ENCODE results near the gene STEAP4.
"Not testable (repeated sequence)": the region's sequence is repeated elsewhere in the genome, so short reads cannot be mapped to it uniquely, and the experiment has no call there.

Gene STEAP4

DNA sequence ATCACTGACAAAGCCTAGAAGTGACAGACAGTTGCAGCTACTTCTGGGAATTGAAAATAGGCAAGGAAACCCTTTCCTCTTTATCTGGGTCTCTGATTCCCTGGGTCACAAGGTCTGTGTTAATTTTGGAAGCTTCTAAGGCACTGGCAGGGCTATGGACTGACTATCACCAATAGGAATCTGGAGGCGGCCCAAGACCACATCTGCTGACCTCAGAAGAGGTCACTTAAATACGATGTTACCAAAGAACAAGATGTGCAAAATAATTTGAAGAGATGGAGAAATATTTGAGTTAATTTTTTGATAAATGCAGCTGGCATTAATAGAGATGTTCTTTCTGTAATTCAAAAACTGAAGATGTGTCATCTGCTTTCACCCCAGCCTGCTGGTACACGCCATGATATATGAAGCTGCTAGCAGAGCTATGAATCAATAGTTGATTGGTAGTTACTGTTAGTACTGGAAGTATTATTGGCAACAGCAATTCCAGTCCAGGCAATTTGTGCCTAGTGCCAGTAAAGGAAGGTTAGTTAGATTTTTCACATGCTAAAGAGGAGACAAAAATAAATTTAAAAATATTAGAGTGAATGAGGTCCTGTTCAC, 5.5 kb upstream of the STEAP4 start:
- DNase-seq (ENCODE audit: low read depth in 2 of 2) = no peak

DNA sequence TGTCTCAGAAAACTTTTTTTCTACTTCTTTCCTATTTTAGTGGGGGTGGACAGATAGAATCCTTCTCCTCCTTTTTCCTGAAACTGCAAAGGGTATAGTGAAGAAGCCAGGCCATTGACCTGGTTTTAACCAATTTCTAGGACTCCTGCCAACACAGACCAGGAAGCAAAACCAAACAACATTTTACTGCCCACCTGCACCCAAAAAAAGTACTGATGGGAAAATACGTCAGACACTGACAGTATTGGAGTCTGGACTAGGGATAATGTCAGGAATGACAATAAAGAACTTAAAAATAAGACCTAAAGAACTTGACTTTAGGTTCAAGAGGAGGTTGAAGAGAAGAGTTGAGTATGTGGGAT, 5.0 kb upstream of the STEAP4 start:
- DNase-seq (ENCODE audit: low read depth in 2 of 2) = no peak

DNA sequence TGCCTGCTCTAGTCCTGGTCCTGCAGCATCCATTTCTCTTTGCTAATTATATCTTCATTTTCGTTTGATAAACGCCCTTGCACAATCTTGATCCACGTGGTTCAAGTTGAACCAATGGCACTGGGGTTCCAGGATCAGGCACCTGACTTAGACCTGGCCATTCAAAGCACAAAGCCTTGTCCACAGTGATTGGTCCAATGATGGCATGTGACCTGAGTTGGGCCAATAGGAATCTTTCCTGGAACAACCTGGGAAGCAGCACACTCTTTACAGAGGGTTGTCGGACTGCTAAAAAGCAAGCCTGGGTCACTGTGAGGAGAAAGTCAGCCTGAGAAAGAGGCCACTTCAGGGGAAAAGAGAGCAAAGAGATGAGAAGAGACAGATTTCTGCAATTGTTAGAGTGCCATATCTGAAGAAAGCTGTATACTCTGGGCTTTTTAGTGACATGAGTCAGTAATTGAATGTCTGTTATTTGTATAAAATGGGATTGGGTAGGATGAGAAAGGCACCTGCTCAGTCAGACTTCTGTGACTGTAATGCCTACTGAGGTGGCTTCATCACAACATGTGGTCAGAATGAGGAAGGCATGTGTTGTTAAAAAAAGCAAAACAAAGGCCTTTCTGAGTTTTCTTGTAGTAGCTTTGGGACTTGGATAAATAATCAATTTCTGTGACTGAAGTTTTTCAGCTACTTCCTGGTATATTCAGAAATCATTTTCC, 4.4 kb upstream of the STEAP4 start:
- DNase-seq (ENCODE audit: low read depth in 2 of 2) = no peak

DNA sequence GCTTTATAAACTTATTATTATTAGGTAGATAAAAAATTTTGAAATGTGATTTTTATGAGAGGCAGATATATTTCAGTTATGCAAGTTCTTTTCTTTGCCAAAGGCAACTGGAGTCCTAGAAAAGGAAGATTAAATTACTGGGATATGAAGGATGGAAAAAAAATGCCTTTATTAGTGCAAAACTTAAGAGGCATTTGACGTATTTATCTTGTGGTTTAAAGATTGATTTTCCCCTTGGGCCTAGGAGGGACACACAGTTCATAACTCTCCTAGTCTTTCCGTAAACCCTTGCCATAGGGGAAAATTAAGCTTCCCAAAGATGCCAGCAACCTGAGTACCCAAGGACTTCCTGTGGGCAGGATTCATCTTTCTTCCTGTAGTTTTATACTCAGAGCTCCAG, 3.1 kb upstream of the STEAP4 start:
- DNase-seq (ENCODE audit: low read depth in 2 of 2) = no peak

DNA sequence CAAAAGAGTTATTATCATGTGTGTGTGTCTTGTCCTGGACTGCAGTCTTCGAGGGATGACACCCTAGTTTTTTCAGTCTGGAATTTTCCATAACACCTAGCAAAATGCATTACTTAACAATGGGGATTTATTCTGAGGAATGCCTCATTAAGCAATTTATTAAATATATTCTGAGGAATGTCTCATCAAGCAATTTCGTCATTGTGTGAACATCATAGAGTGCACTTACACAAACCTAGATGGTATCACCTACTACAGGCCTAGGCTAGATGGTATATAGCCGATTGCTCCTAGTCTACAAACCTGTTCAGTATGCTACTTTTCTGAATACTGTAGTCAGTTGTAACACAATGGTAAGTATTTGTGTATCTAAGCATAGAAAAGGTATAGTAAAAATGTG, 1.1 kb upstream of the STEAP4 start:
- DNase-seq (ENCODE audit: low read depth in 2 of 2) = no peak

DNA sequence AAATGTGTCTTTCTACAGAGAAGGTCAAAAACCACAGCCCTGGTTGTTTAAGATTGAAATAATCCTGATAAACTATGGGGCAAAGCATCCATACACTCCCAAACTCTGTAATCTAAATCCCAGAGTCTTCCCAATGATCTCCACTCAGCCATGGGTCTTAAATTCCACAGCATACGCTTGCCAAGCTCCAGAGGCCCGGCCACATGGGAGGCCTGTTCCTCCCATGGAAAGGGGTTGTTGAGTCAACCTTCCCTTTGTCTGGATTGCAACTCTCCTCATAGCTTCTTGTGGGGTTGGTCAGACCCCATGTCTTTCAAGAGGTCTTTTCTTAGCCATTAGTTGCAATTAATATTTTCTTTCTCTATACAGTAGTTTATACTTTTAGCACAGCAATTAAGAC, 718 bp upstream of the STEAP4 start:
- no peak for DNase-seq (ENCODE audit: low read depth in 2 of 2)

DNA sequence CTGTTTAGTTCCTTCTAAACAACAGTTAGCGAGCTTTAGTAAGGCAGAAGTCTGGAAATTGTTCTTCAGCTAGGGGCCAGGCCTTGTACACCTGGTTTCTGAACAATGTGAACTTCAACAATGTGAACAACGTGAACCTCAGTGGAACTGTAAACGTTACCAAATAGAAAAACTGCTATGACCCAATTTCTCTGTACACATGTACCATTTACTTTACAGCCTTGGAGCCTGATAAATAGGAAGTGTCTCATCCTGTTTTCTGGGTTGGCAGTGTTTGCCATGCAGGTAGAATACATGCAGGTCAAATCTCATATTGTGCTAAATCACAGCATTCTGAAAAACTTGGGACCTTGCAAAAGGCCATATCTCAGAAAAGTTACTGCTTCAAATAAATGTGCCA, 1.6 kb downstream of the STEAP4 start:
- no peak for DNase-seq (ENCODE audit: low read depth in 2 of 2)

DNA sequence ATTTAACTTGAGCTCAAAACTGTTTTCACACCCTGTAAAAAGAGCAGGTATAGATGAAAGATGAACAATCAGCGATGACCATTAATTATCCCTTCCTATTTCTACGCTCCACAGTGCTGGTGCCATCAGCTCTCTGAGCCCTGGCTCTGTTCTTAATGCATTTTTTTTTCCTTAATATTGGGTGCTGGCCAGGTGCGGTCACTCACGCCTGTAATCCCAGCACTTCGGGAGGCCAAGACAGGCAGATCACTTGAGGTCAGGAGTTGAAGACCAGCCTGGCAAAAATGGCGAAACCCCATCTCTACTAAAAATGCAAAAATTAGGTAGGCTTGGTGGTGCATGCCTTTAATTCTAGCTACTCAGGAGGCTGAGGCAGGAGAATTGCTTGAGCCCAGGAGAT, 4.2 kb downstream of the STEAP4 start:
- no peak for DNase-seq (ENCODE audit: low read depth in 2 of 2)

DNA sequence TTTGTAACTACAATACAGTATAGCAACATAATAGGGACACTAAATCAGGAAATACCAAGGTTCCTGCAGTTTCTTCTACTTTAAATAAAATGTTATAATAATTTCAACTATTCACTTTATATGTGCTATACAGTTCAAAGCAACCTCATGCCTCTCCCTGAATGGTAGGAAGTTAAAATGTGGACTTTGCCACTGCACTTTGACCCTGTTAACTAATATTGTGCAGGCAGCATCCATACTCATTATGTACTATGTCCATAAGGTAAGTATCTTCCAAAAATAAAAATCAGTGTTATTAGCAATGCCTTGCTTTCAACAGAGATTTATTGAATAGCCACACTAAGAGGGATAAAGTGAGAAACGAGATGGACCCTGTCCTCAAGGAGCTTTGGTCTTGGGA, 4.8 kb downstream of the STEAP4 start:
- no peak for DNase-seq (ENCODE audit: low read depth in 2 of 2)

DNA sequence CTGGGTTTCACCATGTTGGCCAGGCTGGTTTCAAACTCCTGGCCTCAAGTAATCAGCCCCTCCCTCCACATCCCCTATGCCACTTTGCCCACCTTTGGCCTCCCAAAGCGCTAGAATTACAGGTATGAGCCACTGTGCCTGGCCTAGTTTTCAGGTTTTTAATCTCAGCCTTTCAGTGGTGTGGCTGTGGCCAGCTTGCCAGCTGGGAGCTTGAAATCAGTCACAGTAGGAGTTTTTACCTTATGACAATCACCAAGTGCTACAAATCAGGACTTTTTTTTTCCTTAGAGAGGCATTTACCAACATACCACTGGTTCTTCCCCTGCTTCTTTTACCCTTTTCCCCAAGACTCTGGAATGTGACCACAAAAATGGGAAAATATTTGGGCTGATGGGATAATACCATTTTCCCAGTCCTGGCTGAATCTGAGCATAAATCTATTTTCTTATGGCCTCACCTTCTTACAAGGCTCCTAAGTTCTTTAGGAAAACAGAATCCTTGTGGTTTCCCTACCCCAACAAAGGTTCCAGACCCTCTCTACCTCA, 6.2 kb downstream of the STEAP4 start:
- DNase-seq (ENCODE audit: low read depth in 2 of 2) = no peak

DNA sequence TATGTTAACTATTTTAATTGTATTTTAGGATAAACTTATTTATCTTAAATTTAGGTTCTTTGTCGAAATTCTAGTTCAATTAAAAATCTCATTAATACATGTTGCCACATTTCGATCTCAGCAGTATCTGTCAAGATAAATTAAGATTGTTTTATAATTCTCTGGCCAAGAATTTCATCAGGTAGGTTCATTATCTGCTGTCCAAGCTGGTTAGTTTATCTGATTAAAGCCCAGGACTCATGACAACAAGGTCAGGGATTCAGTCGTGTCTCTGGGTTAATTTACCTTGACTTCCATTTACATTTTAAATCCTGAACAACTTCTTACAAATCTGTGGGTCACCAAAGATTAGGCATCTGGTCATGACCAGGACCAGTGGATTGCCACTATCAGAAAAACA, 7.6 kb downstream of the STEAP4 start:
- DNase-seq (ENCODE audit: low read depth in 2 of 2) = no peak

DNA sequence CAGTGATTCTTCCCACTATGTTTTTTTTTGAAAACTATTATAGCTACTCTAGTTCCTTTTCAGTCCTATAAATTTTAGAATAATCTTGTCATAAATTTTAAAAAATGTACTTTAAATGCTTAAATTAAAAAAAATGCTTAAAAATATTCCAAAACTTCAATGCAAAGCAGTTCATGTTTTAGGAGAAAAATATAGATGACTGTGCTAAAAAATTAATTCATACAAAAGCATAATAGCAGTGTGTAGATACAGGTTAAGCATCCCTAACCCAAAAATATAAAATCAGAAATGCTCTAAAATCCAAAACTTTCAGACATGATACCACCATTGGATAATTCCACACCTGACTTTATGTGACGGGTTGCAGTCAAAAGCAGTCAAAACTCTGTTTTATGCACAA, 12.8 kb downstream of the STEAP4 start:
- DNase-seq (ENCODE audit: low read depth in 2 of 2) = no peak

DNA sequence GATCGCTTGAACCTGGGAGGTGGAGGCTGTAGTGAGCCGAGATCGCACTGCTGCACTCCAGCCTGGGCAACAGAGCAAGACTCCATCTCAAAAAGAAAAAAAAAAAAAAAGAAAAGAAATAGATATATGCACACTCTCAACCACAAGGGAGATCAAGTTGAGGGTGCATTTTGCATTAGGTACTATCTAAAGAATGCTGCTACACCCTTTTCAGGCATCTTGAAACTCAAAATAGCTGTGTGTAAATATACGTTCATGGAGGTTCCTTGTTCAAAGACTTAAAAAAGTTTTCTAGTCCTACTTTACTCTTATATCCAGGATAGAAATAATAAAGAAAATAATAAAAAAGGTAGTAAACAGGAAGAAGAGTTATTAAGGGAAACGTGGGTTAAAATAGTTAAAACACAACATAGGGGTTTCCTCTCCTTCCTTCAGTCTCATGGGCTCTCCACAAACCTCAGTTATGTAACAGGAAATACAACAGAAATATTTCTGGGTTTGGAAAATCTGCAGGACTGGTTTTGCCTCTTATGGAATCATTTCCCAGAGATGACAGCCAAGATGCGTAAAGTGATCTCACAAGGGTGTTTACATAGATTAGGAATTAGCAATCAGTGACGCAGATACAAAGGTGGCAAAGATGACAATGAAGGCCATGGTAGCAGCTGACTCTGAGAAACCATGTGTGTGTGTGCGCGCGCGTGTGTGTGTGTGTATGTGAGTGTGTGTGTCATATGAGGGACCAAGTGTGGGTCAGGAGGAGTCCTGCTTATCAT, 15.1 kb downstream of the STEAP4 start:
- no peak for DNase-seq (ENCODE audit: low read depth in 2 of 2)

DNA sequence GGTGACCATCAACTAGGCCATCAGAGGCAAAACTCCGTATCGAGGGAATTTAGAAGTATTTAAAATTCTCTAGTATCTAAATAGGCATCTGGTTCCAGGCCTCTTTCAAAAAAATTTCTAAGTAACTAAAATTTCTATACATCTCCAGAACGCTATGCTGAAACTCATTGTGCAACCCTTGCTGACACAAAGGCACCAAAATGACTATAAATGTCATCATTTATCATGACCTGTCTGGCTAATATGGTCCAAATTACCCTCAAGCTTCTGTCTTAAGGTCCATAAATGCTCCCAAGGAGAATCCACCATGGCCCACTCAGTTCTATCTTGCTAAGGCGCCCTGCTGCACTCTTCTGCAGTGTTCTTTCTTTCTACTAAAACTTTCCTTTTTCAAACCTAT, 16.2 kb downstream of the STEAP4 start:
- no peak for DNase-seq (ENCODE audit: low read depth in 2 of 2)

DNA sequence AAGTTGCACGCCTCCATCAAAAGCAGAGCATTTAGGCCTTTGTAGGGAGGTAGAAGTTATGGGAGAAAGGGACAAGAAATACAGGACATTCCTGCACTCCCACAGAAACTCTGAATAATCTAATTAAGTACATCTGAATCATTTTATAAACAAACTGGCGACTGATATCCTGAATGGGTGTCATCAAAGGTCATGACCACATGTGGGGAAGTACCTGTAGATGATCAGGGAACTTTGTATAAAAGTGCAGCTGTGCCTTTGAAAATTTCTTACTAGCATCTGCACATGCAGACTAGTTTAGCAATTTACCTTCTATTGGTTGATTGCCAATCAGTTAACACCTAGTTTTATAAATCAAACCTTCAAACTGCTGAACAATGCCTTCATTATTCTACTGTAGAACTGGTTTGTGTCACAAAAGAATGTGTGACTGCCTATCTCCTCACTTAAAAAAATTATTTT, 17.1 kb downstream of the STEAP4 start:
- no peak for DNase-seq (ENCODE audit: low read depth in 2 of 2)

DNA sequence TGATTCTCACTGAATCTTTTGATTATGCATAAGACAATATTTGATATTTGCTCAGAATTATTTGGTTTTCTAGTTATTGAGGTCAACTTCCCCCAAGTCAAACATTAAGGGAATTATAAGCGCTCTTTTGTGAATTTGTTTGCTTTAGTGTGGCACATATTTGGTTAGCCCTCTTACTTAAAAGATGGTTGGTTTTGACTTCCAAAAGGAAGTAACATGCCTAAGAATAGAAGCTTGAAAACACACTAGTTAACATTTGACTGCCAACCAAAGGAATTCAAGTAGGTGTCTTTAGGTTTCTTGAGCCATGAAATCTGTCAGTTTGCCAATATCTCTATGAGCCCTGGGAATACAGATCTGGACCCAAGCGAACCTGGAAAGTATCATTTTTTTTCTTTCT, 24.9 kb downstream of the STEAP4 start:
- no peak for DNase-seq (ENCODE audit: low read depth in 2 of 2)

DNA sequence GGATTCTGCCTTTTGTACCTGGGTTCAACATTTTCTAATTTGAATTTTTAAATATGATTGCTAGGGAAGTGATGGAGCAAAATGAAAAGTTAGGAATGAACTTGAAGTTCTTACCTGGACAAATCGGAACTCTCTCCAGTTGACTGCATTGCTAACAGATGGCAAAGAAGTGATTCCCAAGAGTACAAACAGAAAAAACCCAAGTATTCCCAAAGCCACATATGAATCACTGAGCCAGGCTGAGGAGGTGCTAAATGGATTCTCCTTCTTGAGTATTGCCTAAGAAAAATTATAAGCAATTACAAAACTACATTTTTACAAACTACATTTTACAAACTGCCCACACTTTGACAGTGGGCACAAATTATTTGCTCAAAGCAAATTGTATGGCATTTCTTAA, 25.9 kb downstream of the STEAP4 start:
- no peak for DNase-seq (ENCODE audit: low read depth in 2 of 2)

DNA sequence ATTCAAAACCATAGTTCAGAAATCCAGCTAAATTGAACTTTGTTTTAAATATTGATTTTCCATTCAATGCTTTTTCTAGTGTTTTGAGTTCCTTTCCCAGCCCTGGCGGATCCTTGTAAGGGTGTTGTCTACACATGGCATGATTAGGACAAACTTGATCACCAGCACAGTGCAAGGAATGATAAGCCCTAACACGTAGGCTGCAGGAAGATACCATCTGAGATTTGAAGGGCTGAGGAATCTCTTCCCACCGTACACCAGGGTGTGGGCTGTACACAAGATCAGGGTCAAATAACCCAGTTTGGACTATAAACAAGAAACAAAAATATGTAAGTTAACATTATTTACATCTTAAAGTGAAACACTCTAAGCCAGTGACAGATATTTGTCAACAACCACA, 27.4 kb downstream of the STEAP4 start:
- no peak for DNase-seq (ENCODE audit: low read depth in 2 of 2)

DNA sequence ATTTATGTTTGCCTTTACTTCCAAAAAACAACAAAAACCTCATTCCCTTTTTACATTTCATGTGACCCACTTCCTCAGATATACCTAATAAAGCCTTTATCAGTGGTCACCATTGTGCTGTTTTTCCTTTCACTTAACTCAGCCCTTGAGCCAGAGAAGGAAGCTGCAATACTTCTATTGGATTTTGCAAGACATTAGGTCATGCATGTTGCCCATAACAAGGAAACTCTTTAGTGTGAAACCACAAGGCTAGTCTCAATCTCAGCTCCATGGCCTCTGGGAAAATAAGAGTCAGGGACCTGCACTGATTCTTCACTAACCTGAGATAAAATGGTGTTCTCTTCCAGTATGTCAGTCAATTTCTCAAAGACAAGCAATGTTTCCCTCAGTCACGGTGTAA, 27.8 kb downstream of the STEAP4 start:
- DNase-seq (ENCODE audit: low read depth in 2 of 2) = no peak

DNA sequence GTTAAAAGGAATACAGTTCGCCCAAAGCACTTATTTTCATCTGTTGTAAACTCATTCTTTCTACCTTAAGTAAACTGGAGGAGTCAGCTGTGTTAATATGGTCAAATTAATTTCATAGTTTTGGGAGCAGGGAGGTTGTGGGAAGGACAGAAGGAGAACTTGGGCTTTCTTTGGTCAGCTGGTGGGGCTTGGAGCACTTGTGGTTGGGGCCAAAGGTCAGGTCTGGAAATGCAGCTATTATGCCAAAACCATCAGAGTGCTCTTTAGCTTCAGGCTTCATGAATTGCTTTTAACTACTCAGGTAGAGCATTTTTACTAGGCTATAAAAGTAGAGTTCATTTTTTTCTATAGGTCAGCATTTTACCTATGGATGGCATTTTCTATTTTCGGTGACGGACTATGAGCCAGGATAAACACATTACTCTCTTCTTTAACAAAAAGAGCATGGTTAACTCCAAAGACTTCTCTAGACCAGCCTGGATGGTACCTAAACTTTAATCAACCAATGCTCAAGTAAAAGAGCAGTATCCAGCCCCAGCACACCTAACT, 30.0 kb downstream of the STEAP4 start:
- DNase-seq (ENCODE audit: low read depth in 2 of 2) = no peak

DNA sequence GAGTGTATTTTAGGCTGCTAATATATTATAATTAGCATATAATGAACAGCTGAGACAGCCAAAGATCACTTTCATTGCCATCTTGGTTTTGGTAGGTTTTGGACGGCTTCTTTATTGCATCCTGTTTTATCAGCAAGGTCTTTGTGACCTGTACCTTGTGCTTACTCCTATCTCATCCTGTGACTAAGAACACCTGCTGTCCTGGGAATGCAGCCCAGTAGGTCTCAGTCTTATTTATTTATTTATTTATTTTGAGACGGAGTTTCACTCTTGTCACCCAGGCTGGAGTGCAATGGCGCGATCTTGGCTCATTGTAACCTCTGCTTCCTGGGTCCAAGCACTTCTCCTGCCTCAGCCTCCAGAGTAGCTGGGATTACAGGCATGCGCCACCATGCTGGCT, 31.8 kb downstream of the STEAP4 start:
- DNase-seq (ENCODE audit: low read depth in 2 of 2) = not testable (repeated sequence)

DNA sequence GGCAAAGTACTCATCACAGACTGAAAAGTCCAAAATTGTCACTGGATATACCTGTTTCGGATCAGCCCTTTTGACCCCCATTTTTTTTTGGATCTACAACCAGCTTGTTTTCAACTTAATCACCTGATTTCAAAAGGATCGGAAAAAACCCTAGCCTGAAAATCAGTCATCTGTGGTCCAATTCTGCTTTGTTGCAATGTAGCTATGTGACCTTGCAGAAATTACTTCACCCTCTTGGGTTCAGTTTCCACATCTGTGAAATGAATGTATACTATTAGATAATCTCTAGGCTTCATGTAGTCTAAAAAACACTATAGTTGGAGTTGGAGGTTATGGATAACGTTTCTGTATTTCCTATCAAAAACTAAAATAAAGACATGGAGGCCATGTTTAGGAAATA, 37.1 kb downstream of the STEAP4 start:
- no peak for DNase-seq (ENCODE audit: low read depth in 2 of 2)

DNA sequence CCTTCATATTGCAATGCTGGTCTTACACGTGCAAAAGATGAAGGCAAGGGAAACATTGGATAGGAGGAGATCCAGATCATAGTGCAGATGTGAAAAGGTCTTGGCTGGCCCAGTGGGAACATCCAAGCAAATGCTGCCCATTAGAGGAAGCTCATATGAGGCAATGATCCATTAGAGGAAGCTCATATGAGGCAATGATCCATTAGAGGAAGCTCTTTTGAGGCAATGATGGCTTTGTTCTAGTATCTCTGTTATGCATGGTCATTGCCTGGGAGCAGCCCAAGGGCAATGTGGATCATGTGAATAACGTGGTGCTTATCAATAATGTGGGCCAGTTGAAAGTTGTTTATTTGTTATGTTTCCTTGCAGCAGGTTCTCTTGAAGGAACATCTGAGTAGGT, 37.8 kb downstream of the STEAP4 start:
- no peak for DNase-seq (ENCODE audit: low read depth in 2 of 2)
